NCI-H1105 (cell line): ENCODE results near the gene ILF2.
"Not testable (repeated sequence)": the region's sequence is repeated elsewhere in the genome, so short reads cannot be mapped to it uniquely, and the experiment has no call there.

ENCODE experiments used
- DNase-seq: peaks from one replicate; lab custom pipeline; 2025; lab: John Stamatoyannopoulos, UW

The ILF2 gene

DNA sequence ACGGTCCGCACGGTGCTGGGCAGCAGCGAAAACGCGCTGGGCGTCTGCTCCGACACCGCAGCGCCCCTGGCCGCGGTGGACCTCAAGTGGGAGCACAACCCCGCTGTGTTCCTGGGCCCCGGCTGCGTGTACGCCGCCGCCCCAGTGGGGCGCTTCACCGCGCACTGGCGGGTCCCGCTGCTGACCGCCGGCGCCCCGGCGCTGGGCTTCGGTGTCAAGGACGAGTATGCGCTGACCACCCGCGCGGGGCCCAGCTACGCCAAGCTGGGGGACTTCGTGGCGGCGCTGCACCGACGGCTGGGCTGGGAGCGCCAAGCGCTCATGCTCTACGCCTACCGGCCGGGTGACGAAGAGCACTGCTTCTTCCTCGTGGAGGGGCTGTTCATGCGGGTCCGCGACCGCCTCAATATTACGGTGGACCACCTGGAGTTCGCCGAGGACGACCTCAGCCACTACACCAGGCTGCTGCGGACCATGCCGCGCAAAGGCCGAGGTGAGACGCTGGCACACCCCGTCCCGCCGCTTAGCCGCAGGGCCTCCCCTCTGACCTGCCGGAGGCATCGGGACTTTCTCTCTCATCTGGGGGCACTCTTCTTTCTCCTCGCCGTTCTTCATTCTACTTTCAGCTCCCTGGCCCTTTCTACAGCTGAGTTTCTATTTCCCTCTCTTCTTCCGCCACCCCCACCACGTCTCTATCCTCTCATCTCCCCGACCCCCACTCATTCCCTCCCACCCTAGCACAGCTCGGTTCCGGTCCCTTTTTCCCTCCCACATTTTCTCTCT is 8.7 kb upstream of the ILF2 start:
- no peak for DNase-seq

DNA sequence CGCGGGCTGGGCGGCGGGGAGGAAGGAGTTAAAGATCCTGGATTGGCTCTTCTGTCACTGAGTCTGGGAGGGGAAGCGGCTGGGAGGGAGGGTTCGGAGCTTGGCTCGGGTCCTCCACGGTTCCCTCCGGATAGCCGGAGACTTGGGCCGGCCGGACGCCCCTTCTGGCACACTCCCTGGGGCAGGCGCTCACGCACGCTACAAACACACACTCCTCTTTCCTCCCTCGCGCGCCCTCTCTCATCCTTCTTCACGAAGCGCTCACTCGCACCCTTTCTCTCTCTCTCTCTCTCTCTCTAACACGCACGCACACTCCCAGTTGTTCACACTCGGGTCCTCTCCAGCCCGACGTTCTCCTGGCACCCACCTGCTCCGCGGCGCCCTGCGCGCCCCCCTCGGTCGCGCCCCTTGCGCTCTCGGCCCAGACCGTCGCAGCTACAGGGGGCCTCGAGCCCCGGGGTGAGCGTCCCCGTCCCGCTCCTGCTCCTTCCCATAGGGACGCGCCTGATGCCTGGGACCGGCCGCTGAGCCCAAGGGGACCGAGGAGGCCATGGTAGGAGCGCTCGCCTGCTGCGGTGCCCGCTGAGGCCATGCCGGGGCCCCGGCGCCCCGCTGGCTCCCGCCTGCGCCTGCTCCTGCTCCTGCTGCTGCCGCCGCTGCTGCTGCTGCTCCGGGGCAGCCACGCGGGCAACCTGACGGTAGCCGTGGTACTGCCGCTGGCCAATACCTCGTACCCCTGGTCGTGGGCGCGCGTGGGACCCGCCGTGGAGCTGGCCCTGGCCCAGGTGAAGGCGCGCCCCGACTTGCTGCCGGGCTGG is 7.9 kb upstream of the ILF2 start, which contains the start of gene NPR1:
Gene NPR1 (plus strand): TSS at position 170 of the 818 bp plus-strand sequence. CDS start 421 bp downstream, at position 591.
- peak; percentile 31 for DNase-seq

DNA sequence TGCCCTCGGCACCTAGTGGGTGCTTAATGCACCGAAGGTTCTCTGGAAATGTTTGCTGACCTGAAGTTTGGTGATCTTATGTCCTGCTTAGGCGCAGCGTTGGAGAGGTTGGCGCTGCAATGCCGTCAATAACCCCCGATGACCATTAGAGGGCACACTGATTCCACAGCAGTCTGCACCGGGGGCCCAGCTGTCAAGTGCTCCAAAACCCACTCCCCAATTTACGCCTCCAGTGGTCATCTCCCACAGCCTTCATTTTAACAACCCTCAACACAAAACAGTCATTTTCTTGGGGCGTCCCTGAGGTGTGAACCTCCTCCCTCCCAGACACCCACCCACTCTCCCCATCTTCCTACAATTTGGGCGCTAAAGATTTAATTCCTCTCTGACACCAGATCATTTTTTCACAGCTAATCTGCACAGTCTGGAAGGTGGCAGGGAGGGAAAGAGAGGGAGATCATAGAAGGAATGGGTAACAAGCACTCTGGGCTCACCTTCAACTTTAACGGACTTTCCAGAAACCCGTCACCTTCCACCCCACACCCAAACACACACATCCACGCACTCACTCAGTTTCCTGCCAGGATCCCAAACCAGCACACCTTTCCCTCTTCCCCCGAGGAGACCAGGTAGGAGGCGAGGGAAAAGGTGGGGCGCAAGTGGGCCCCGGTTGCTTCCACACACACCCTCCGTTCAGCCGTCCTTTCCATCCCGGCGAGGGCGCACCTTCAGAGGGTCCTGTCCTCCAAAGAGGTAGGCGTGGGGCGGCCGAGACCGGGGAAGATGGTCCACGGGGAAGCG is 7.1 kb upstream of the ILF2 start:
- peak; percentile 35 for DNase-seq

DNA sequence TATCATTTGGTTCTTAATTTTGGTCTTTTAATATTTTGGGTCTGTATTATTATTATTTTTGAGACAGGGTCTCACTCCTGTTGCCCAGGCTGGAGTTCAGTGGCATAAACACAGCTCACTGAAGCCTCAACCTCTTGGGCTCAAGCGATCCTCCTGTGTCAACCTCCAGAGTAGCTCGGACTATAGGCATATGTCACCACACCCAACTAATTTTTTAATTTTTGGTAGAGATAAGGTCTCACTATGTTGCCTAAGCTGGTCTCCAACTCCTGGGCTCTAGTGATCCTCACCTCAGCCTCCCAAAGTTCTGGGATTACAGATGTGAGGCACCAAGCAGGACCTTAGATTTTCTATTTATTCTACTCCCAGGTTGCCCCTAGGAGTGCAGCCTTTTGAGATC is 2.7 kb upstream of the ILF2 start:
- no peak for DNase-seq

DNA sequence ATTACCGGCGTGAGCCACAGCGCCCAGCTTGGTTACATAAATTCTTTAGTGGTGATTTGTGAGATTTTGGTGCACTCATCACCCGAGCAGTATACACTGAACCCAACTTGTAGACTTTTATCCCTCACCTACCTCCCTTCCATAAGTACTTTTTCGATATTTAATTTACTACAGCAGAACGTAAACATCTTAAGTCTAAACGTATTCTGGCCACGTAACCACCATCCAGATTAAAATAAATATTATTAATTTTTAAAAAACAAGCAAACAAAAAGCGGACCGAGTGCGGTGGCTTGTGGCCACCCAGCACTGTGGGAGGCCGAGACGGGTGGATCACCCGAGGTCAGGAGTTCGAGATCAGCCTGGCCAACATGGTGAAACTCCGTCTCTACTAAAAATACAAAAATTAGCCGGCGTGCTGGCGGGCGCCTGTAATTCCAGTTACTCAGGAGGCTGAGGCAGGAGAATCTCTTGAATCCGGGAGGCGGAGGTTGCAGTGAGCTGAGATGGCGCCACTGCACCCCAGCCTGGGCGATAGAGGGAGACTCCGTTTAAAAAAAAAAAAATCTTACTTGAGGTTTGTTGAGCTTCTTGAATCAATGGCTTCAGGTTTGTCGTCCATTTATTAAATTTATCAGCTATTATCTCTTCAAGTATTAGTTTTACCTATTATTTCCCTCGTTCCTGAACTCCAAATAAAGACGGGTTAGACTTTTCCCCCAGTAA is 998 bp upstream of the ILF2 start:
- not testable (repeated sequence) for DNase-seq

DNA sequence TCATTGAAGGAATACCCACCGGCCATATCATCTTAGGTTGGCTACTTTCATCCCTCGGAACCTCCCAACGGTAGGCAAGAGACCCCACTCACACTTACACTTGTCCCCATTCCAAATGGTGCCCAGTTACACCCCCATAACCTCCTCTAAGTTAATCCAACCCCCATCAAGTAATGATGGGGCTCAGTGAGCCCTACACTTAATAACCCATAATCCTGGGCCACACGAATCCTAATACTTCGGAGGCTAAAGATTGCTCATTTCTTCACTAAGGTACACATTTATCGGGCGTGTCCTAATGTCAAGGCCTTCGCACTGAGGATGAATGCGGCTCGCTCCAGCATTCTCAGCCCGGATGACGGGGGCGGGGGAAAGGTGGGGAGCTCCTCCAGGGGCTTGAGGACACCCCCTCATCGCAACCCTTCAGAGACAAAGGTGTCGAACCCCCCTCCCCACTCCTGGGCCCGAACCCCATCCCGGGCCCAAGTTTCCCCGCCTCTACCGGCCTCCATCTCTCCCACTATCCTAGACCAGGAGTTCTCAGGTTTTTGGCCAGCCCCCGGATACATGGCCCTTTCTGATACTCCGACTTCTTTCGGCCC is 435 bp downstream of the ILF2 start:
- no peak for DNase-seq

DNA sequence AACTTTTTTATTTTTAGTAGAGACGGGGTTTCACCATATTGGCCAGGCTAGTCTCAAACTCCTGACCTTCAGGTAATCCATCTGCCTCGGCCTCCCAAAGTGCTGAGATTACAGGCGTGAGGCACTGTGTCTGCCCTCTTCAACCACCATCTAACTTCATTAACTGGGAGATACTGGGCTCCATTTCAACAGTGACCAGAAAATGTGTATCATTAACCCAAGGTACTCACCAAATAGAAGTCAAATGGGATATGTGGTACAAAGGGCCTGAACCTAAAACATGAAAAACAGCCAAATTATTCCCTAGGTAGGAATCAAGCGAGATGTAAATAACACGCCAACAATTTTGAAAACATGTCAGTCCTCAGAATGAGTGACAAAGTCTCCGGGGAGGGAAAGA is 1.2 kb downstream of the ILF2 start:
- no peak for DNase-seq

DNA sequence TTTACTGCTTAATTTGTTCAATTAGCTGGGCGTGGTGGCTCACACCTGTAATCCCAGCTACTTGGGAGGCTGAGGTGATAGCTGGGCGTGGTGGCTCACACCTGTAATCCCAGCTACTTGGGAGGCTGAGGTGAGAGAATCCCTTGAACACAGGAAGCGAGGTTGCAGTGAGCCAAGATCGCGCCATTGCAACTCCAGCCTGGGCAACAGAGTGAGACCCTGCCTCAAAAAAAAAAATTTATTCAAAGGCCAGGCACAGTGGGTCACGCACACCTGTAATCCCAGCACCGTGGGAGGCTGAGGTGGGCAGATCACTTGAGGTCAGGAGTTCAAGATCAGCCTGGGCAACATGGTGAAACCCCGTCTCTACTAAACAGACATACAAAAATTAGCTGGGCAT is 2.1 kb downstream of the ILF2 start:
- not testable (repeated sequence) for DNase-seq

DNA sequence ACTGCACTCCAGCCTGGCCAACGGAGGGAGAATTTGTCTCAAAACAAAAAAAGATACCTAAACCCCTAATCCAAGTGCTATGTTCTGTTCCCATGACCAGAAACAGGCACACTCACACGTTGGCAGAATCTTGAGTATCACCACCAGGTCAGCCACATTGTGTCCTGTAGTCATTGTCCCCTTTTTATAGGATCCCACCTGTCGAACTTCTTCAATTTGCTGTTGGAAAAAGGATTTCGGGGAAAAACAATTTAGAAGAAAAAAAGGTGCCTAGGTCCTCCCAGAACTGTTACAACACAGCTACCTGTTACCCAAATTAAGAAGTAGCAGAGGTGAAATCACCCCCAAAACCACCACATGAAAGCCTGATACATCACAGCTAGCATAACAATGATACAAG is 3.4 kb downstream of the ILF2 start:
- no peak for DNase-seq

DNA sequence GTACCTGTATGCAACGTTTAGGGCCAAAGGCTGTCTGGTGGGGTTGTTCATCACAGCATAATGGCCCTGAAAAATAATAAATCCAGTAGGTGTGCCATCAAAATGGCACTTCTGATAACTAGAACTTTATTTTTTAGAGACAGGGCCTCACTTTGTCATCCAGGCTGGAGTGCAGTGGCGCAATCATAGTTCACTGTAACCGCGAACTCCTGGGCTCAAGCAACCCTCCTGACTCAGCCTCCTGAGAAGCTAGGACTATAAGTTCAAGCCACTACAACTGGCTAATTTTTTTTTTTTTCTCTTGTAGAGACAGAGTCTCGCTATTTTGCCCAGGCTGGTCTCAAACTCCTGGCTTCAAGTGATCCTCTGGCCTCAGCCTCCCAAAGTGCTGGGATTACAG is 7.6 kb downstream of the ILF2 start:
- no peak for DNase-seq

DNA sequence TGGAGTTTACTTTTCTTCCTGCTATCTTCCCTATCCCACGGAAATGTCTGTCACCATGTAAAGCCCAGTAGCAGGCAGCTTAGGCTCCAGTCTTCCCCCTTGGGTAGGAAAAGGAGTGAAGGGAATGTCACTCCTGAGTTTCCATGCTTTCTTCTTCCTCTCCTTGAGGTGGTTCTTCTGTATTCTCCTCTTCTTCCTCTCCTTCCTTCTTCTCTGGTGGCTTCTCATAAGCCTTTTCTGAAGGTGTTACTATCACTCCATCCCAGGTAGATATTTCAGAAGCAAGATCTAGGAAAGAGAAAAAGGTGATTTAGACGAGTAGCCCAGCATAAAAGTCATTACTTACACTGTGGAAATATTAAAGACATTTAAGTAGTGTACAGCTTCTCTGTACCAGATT is 8.5 kb downstream of the ILF2 start:
- no peak for DNase-seq

DNA sequence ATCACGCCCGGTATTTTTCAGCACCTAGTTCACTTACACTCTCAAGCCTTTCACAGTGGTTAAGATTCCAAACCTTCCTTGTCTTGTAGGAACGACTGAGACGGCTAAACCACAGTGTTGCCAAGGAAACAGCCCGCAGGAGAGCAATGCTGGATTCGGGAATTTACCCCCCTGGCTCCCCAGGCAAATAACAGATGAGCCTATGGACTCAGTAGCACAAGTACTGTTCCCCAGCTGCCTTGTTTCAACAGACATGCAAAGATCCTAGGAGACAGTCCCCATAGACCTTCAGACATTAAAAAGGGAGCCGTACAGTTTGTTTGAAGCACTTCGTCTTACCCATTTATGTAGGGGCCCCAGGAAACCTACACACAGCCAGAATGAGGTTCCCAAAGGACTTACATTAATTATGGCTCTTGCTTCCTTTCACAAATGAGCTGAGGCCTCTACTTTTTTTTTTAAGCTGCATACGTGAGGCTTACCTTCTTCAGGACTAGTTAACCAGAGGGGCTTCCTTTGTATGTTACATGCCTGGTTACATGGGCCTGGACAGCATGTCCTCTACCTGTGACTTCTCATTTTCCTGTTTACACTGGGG is 9.6 kb downstream of the ILF2 start:
- DNase-seq: no peak

DNA sequence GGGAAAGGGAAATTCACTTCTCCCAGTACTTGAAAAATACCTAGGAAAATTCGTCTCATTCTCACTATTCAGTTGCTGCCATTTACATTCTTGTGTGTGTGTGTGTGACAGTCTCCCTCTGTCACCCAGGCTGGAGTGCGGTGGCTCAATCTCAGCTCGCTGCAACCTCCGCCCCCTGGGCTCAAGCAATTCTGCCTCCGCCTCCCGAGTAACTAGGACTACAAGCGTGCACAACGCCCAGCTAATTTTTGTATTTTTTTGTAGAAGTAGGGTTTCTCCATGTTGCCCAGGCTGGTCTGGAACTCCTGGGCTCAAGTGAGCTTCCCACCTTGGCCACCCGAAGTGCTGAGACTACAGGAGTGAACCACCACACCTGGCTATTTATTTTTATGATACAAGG is 11.1 kb downstream of the ILF2 start:
- DNase-seq: no peak

DNA sequence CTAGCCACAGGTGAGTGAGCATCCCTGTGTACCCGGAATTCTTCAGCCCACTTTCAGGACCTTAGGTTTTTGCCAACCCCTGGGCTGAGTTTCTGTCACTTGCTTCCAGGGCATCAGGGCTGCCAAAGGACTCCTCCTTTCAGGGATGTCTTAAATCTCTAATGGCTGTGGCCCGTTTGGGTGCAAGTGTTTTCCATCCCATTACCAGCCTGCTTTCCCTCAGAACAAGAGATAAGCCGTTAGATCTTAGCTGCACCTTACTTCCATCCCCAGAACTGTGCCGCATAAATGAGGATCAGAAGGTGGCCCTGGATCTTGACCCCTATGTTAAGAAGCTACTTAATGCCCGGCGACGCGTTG is 11.6 kb downstream of the ILF2 start:
- no peak for DNase-seq

DNA sequence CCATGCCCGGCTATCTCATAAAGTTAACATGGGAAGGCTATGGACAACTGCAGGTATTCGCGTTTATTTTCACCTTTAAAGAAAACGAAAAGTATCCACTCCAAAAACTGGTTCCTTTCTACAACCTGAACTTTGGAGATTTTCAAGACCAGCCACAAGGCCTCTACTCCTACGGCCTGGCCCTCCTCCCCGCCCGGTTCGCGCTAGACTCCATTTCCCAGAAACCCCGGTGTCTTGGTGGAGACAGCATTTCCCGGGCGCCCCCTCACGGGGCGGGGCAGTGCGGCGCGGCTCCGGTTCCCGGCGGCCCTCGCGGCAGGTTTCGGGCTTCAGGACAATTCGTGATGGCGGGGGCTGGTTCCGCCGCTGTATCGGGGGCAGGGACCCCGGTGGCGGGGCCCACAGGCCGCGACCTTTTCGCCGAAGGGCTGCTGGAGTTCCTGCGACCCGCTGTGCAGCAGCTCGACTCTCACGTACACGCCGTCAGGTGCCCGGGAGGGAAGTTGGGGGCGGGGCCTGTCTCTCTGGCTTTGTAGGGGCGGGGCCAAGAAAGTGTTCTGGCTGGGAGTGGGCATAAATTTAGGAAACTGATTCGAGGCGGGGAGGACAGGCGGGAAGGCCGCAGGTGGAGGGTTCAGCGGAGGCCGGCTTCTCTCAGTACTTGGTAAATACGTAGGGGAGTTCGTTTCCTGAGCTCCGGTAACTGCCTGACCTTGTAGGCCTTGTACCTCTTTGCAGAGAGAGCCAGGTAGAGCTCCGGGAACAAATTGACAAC is 12.2 kb downstream of the ILF2 start, which contains the start of gene SNAPIN:
Gene SNAPIN (plus strand): TSS at position 304 of the 775 bp plus-strand sequence. CDS start 41 bp downstream, at position 345.
- peak; percentile 82 for DNase-seq

DNA sequence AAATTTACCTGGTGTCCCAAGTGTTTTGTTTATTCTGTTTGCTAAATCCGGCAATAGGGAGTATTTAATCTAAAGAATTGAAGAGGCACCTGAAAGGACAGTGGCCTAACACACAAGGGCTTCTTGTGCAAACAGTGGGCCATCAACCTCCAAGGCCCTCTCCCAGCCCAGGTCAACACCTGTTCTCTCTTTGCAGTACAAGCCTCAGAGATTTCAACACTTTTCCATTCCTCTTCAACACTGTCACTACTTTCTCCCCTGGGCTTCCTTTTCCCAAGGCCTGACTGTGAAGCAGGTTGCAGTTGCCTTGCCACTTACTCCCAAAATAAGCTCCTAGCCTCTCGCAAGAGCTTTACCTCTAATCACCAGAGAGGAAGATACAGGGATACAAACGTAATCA is 15.5 kb downstream of the ILF2 start:
- DNase-seq: no peak

DNA sequence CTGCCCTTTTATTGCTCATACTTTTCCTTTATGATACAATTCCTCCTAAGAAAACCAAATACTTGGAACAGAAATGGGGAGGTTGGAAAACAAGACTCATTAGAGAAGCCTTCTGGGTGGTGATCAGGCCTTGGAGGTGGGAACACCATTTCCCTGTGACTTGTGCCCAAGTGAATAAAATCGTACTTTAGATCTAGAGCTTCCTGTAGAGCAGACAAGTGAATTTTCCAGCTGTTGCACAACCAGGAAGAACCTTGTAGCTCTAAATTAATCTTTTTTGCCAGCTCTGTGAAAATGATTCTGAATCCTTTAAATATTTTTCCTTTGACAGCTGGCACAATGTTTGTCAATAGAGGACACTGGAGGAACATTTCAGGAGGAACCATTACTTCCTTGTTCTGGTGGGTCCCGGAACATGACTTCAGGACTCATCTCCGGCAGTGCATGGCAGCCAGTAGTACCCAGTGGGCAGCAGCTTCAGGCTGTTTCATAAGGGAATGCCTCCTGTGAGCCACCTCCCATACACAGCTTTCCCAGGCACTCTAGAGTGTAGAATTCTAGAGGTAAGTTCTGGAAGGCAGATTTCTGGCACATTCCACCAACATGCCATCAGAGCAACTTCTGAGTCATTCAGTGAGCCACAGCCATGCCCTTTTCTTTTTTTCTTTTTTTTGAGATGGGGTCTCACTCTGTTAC is 17.8 kb downstream of the ILF2 start:
- no peak for DNase-seq

DNA sequence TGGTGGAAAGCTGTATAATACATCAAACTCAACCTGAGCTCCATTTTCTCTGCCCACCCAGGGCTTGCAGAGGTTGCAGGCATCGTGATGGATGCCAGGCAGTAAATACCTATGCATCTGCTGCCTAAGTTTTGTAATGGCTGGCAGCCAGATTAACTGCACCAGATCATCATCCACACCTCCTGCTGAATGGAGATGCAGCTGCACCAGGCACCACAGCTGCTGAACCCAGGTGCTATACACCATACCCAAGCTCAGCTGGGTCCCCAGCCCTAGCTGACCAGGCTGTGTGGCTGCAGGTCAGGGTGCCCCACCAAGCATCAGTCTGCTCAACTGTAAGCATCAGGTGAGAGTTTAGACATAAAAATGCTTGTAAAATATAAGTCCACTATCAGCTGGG is 19.0 kb downstream of the ILF2 start:
- no peak for DNase-seq

DNA sequence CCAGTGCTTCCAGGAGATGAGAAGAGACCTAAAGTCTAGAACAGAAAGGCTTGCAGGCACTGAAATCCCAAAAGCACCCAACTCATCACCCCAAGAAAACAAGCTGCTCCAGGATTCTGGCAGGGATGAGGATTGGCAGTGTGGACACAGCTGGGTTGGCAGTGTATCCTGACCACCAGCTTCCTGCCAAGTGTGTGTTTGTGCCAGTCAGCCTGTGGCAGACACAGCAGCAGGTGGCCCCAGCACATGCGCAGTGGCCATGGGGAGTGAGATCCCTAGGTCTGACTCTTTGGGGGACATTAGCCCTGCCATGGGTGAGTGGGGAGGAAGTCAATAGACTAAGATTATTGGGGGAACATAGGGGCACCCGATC is 20.9 kb downstream of the ILF2 start:
- DNase-seq: peak; percentile 10
